IMR-90 (cell line): Measurements from ENCODE around the gene VTCN1. TPM values are rescaled to one million over a fixed set of nuclear protein-coding genes. Genes with fewer than 3 reads are reported as not detected.

Experiments used
- ATAC-seq: fragments of 200-7000 bp; cut with Tn5 transposase; 2 replicates; pipeline ENCODE4 v1.9.1; 2020; ENCODE audit warnings: low read depth, mild to moderate bottlenecking, moderate library complexity
- BruUV-seq: library from RNA; stranded (reverse); fragments of 400-500 nt; replicated peaks from 2 replicates; lab custom pipeline; 2021; lab: Mats Ljungman, UMichigan
- CTCF ChIA-PET: fragments of 300-600 bp; formaldehyde crosslinking; extraction: SDS; loops from one replicate; lab custom pipeline; 2021; ENCODE audit warnings: antibody characterized with exemption; lab: Yijun Ruan, JAX
- POLR2A ChIA-PET: fragments of 300-600 bp; sonication (Branson Sonifier 250); formaldehyde crosslinking; loops from one replicate; lab custom pipeline; 2022; ENCODE audit warnings: antibody characterized with exemption; ENCODE audit not compliant: unreplicated experiment; lab: Charles Lee
- DNase-seq: peaks from one replicate; pipeline ENCODE4 v3.0.0; 2013
- H2AFZ ChIP-seq: replicated peaks from 2 replicates; pipeline ENCODE3; 2013; ENCODE audit warnings: low read length, mild to moderate bottlenecking; ENCODE audit not compliant: poor library complexity
- H2AK5ac ChIP-seq: 2 replicates; pipeline ENCODE4 v1.6.1; 2013; ENCODE audit warnings: low read depth, low read length, inconsistent platforms
- H2AK9ac ChIP-seq: replicated peaks from 2 replicates; pipeline ENCODE3; 2013; ENCODE audit warnings: mild to moderate bottlenecking, low read depth, low read length, moderate library complexity; ENCODE audit not compliant: poor library complexity
- H2BK120ac ChIP-seq: 2 replicates; pipeline ENCODE4 v1.6.1; 2013; ENCODE audit warnings: low read depth, low read length, inconsistent platforms
- H2BK15ac ChIP-seq: 3 replicates; pipeline ENCODE4 v1.6.1; 2013; ENCODE audit warnings: low read depth, low read length, inconsistent platforms
- H2BK20ac ChIP-seq: 2 replicates; pipeline ENCODE4 v1.6.1; 2013; ENCODE audit warnings: low read depth, mild to moderate bottlenecking, inconsistent platforms, low read length, moderate library complexity
- H2BK5ac ChIP-seq: 2 replicates; pipeline ENCODE4 v1.6.1; 2013; ENCODE audit warnings: mild to moderate bottlenecking, low read depth, low read length, inconsistent platforms; ENCODE audit not compliant: poor library complexity, severe bottlenecking
- H3K14ac ChIP-seq: replicated peaks from 2 replicates; pipeline ENCODE4 v1.6.1; 2013; ENCODE audit warnings: low read depth, low read length, inconsistent platforms
- H3K18ac ChIP-seq: 2 replicates; pipeline ENCODE4 v1.6.1; 2013; ENCODE audit warnings: low read depth, low read length, control low read depth
- H3K23ac ChIP-seq: 2 replicates; pipeline ENCODE4 v1.6.1; 2013; ENCODE audit warnings: low read depth, low read length, inconsistent platforms
- H3K27ac ChIP-seq: 2 replicates; pipeline ENCODE4 v1.5.1; 2013; ENCODE audit warnings: mild to moderate bottlenecking, control low read depth, low read length; ENCODE audit not compliant: insufficient read depth
- H3K27me3 ChIP-seq: 2 replicates; pipeline ENCODE4 v1.6.1; 2013; ENCODE audit warnings: low read length; ENCODE audit not compliant: control insufficient read depth, insufficient read depth
- H3K36me3 ChIP-seq: 2 replicates; pipeline ENCODE4 v1.6.1; 2013; ENCODE audit warnings: low read length, mixed read lengths; ENCODE audit not compliant: control insufficient read depth, insufficient read depth
- H3K4ac ChIP-seq: 2 replicates; pipeline ENCODE4 v1.6.1; 2013; ENCODE audit warnings: low read depth, low read length, inconsistent platforms
- H3K4me1 ChIP-seq: 2 replicates; pipeline ENCODE4 v1.6.1; 2013; ENCODE audit warnings: low read length, mixed read lengths; ENCODE audit not compliant: control insufficient read depth, insufficient read depth
- H3K4me2 ChIP-seq: 2 replicates; pipeline ENCODE4 v1.6.1; 2013; ENCODE audit warnings: low read depth, mild to moderate bottlenecking, control low read depth, low read length, moderate library complexity
- H3K4me3 ChIP-seq: 2 replicates; pipeline ENCODE4 v1.5.1; 2013; ENCODE audit warnings: low read depth, mild to moderate bottlenecking, control low read depth, low read length, moderate library complexity; ENCODE audit not compliant: insufficient read depth
- H3K56ac ChIP-seq: 2 replicates; pipeline ENCODE4 v1.6.1; 2013; ENCODE audit warnings: low read length, inconsistent platforms; ENCODE audit not compliant: insufficient read depth; ENCODE audit errors: extremely low read depth
- H3K79me1 ChIP-seq, 2 experiments: 2 replicates each; pipeline ENCODE4 v1.6.1; 2013; ENCODE audit warnings: low read length in 2 of 2, inconsistent platforms in 1 of 2, low read depth in 1 of 2
- H3K9ac ChIP-seq: 2 replicates; pipeline ENCODE4 v1.6.1; 2013; ENCODE audit warnings: low read depth, low read length, control low read depth
- H3K9me1 ChIP-seq: 2 replicates; pipeline ENCODE4 v1.6.1; 2013; ENCODE audit warnings: low read length, inconsistent platforms; ENCODE audit not compliant: insufficient read depth
- H3K9me3 ChIP-seq: 2 replicates; pipeline ENCODE4 v1.6.1; 2013; ENCODE audit warnings: low read length; ENCODE audit not compliant: control insufficient read depth, insufficient read depth
- H4K20me1 ChIP-seq: 2 replicates; pipeline ENCODE4 v1.6.1; 2013; ENCODE audit warnings: low read length, inconsistent platforms; ENCODE audit not compliant: insufficient read depth
- H4K5ac ChIP-seq: 2 replicates; pipeline ENCODE4 v1.6.1; 2013; ENCODE audit warnings: mild to moderate bottlenecking, low read depth, low read length, control low read depth
- H4K8ac ChIP-seq, 2 experiments: 2 replicates each; pipeline ENCODE4 v1.6.1; 2013; ENCODE audit warnings: low read depth in 2 of 2, low read length in 2 of 2, control low read depth in 1 of 2, inconsistent platforms in 1 of 2
- H4K91ac ChIP-seq: 2 replicates; pipeline ENCODE4 v1.6.1; 2013; ENCODE audit warnings: low read depth, low read length, inconsistent platforms; ENCODE audit not compliant: insufficient read depth
- BHLHE40 ChIP-seq: fragments of 150-350 bp; IDR thresholded peaks from 2 replicates; pipeline ENCODE4 v1.6.1; 2016; ENCODE audit warnings: mild to moderate bottlenecking, low read depth, low read length
- CEBPB ChIP-seq: IDR thresholded peaks from 2 replicates; pipeline ENCODE4 v1.6.1; 2012; ENCODE audit warnings: low read depth, low read length, improper control_type of control experiment
- CHD1 ChIP-seq: IDR thresholded peaks from 2 replicates; pipeline ENCODE4 v1.6.1; 2012; ENCODE audit warnings: low read depth, low read length, improper control_type of control experiment
- CTCF ChIP-seq: conservative IDR thresholded peaks from 2 replicates; pipeline ENCODE4 v1.5.1; 2012; ENCODE audit warnings: mild to moderate bottlenecking, low read depth, low read length, improper control_type of control experiment
- ELK1 ChIP-seq: fragments of 150-350 bp; IDR thresholded peaks from 2 replicates; pipeline ENCODE4 v1.6.1; 2016; ENCODE audit warnings: low read depth, mild to moderate bottlenecking, low read length, moderate library complexity, borderline replicate concordance
- FOS ChIP-seq: fragments of 150-350 bp; IDR thresholded peaks from 2 replicates; pipeline ENCODE4 v1.6.1; 2016; ENCODE audit warnings: low read depth, low read length
- MAFK ChIP-seq: IDR thresholded peaks from 2 replicates; pipeline ENCODE4 v1.6.1; 2012; ENCODE audit warnings: low read depth, low read length, improper control_type of control experiment
- MAZ ChIP-seq: IDR thresholded peaks from 2 replicates; pipeline ENCODE4 v1.6.1; 2012; ENCODE audit warnings: low read depth, mild to moderate bottlenecking, low read length, improper control_type of control experiment, moderate library complexity, borderline replicate concordance
- MXI1 ChIP-seq: IDR thresholded peaks from 2 replicates; pipeline ENCODE4 v1.6.1; 2012; ENCODE audit warnings: low read depth, mild to moderate bottlenecking, low read length, moderate library complexity, borderline replicate concordance
- NFE2L2 ChIP-seq: fragments of 150-350 bp; IDR thresholded peaks from 2 replicates; pipeline ENCODE4 v1.6.1; 2016; ENCODE audit warnings: low read depth, mild to moderate bottlenecking, low read length
- POLR2A ChIP-seq: IDR thresholded peaks from 2 replicates; pipeline ENCODE4 v1.6.1; 2012; ENCODE audit warnings: mild to moderate bottlenecking, low read depth, low read length
- RAD21 ChIP-seq: IDR thresholded peaks from 2 replicates; pipeline ENCODE4 v1.6.1; 2012; ENCODE audit warnings: low read length, improper control_type of control experiment
- RCOR1 ChIP-seq: IDR thresholded peaks from 2 replicates; pipeline ENCODE4 v1.6.1; 2012; ENCODE audit warnings: mild to moderate bottlenecking, low read length, improper control_type of control experiment; ENCODE audit not compliant: insufficient replicate concordance
- RFX5 ChIP-seq: IDR thresholded peaks from 2 replicates; pipeline ENCODE4 v1.8.0; 2012; ENCODE audit warnings: low read depth, mild to moderate bottlenecking, low read length, moderate library complexity
- SMC3 ChIP-seq: fragments of 150-350 bp; IDR thresholded peaks from 2 replicates; pipeline ENCODE4 v1.6.1; 2016; ENCODE audit warnings: low read depth, mild to moderate bottlenecking, antibody characterized with exemption, low read length, moderate library complexity
- USF2 ChIP-seq: fragments of 150-350 bp; IDR thresholded peaks from 2 replicates; pipeline ENCODE4 v1.6.1; 2017; ENCODE audit warnings: mild to moderate bottlenecking, antibody characterized with exemption, low read length, low read depth
- WGBS, 2 experiments: methylation state at CpG; one replicate each; pipeline versions ENCODE4 v1.1.5 to v1.1.7; 2013; ENCODE audit warnings: missing lambda C conversion rate in 2 of 2; ENCODE audit not compliant: insufficient read length in 1 of 2; ENCODE audit errors: extremely low coverage in 2 of 2; 5-methylcytosine and 5-hydroxymethylcytosine counted together
- dilution Hi-C: fragments of 300-500 bp; cut with HindIII; formaldehyde crosslinking; loops from one replicate; pipeline ENCODE4 v1.14.3; 2018; ENCODE audit warnings: low sequenced_read_pairs; ENCODE audit not compliant: unreplicated experiment
- in situ Hi-C: fragments of 300-500 bp; cut with MboI; formaldehyde crosslinking; loops from 3 replicates; pipeline ENCODE4 v1.14.3; 2019; ENCODE audit warnings: low sequenced_read_pairs, inconsistent platforms, mixed read lengths
- intact Hi-C: fragments of 100-400 bp; cut with micrococcal nuclease; formaldehyde crosslinking; loops from 2 replicates; pipeline ENCODE4 v1.10.0; 2022
- polyA plus RNA-seq, 3 experiments: library from polyadenylated mRNA; depleted of rRNA; stranded (reverse); fragments of >200 nt; gene quantifications; 2 replicates each; pipeline ENCODE4 v1.2.3, GENCODE V29; 2012; ENCODE audit warnings: low replicate concordance in 1 of 3
- total RNA-seq: library from RNA; depleted of rRNA; stranded (reverse); fragments of >200 nt; gene quantifications from 2 replicates; pipeline ENCODE4 v1.2.3, GENCODE V29; 2012

VTCN1 gene
- total and polyA plus RNA-seq, 2 of the 4 experiments (the other 2 are of a cell fraction), result not detected

- ATAC-seq (no peak), DNase-seq (no peak)
- Histone ChIP-seq H3K4me2 (no peak overlapping the region), H3K36me3 (no peaks in the 10 kb centered on the region), H2AK5ac (no peak overlapping the region), H4K91ac (no peak overlapping the region), H2BK15ac (no peak overlapping the region), H4K8ac (no peak overlapping the region), H3K27ac (no peak overlapping the region), H3K9me3 (no peaks in the 10 kb centered on the region), H4K5ac (no peak overlapping the region), H2AFZ (no peak overlapping the region), H3K4me3 (no peak overlapping the region), H3K9ac (no peak overlapping the region), H3K79me1 (no peaks in the 10 kb centered on the region), H3K9me1 (no peaks in the 10 kb centered on the region), H2BK120ac (no peak overlapping the region), H3K4ac (no peak overlapping the region), H2BK20ac (no peak overlapping the region), H4K20me1 (no peaks in the 10 kb centered on the region), H3K27me3 (peaks cover 35% of the 10 kb centered on the region), H3K18ac (no peak overlapping the region), H3K4me1 (no peaks in the 10 kb centered on the region), H3K23ac (no peak overlapping the region), H3K56ac (no peak overlapping the region), H3K14ac (no peak overlapping the region), H2AK9ac (no peak overlapping the region), H2BK5ac (no peak overlapping the region)
- ChIA-PET POLR2A (no interaction called here), CTCF (no interaction called here)
- TF ChIP-seq POLR2A, result no peak
- TF ChIP-seq MXI1, result no peak
- no peak for TF ChIP-seq RAD21
- TF ChIP-seq BHLHE40, result no peak
- no peak for TF ChIP-seq RCOR1
- no peak for TF ChIP-seq MAZ
- TF ChIP-seq MAFK, result no peak
- no peak for TF ChIP-seq CHD1
- no peak for TF ChIP-seq FOS
- no peak for TF ChIP-seq CTCF
- TF ChIP-seq SMC3, result no peak
- no peak for TF ChIP-seq NFE2L2
- TF ChIP-seq ELK1, result no peak
- TF ChIP-seq RFX5, result no peak
- no peak for TF ChIP-seq USF2
- TF ChIP-seq CEBPB, result no peak
- no TSS peak for BruUV-seq
- intact Hi-C loops, result no loop called here
- WGBS, 2 experiments, result no CpG with 5 or more reads among the region's 3 CpGs
- in situ Hi-C loops, result loop anchor here (5.0 kb wide), 1 partner anchor 51 kb away; no protein-coding TSS in a partner anchor
- dilution Hi-C loops, result no loop called here
These were observed 2.1 kb downstream of the VTCN1 start for GRCh38 chr1:117208580-117208979.
